Stimulated activated memory B cell treated with anti-CD40 and anti-IgM and Interleukin-4, amounts not matched to agents 10 μg/mL and 1 μg/mL and 100 μg/mL, for 72 hours (primary cell): ENCODE measurements around the gene SESN2.
A peak's percentile ranks its signal among the peaks of the same experiment; 100 is the strongest.

Experiments
- ATAC-seq: fragments of 150-1000 bp; cut with Tn5 transposase; 2 replicates; pipeline ENCODE4 v1.10.0; 2021
- H3K27ac Mint-ChIP-seq: one replicate; pipeline ENCODE4 v1.8.0; 2022; ENCODE audit warnings: mild to moderate bottlenecking, mixed read lengths
- H3K27me3 Mint-ChIP-seq: one replicate; pipeline ENCODE4 v1.8.0; 2022; ENCODE audit warnings: mixed read lengths
- H3K36me3 Mint-ChIP-seq: one replicate; pipeline ENCODE4 v1.8.0; 2022; ENCODE audit warnings: mixed read lengths
- H3K4me1 Mint-ChIP-seq: one replicate; pipeline ENCODE4 v1.8.0; 2022; ENCODE audit warnings: mixed read lengths
- H3K4me3 Mint-ChIP-seq: one replicate; pipeline ENCODE4 v1.8.0; 2022; ENCODE audit warnings: mild to moderate bottlenecking, moderate library complexity, mixed read lengths
- H3K9me3 Mint-ChIP-seq: one replicate; pipeline ENCODE4 v1.8.0; 2022; ENCODE audit warnings: mixed read lengths

Gene SESN2

GRCh38 chr1:28259252-28259933, at the start of gene SESN2:
TSS of gene SESN2 (plus strand) at chr1:28259518. CDS start at chr1:28259848, 330 bp downstream.
- Mint-ChIP-seq H3K4me1 (peaks cover 20% of the 10 kb centered on the region), H3K9me3 (no peaks in the 10 kb centered on the region), H3K36me3 (no peaks in the 10 kb centered on the region), H3K27ac (peak within 1 kb of the TSS; percentile 55), H3K4me3 (peak within 1 kb of the TSS; percentile 89), H3K27me3 (peaks cover 9% of the 10 kb centered on the region)
- ATAC-seq, result peak; percentile 99

GRCh38 chr1:28209700-28210099, 49.6 kb upstream of the SESN2 start:
- H3K4me1 Mint-ChIP-seq, result peaks cover 6% of the 10 kb centered on the region
- ATAC-seq, result no peak
- no peaks in the 10 kb centered on the region for H3K27me3 Mint-ChIP-seq
- H3K27ac Mint-ChIP-seq, result no peak overlapping the region
- H3K9me3 Mint-ChIP-seq, result no peaks in the 10 kb centered on the region
- H3K36me3 Mint-ChIP-seq, result peaks cover 30% of the 10 kb centered on the region
- no peak overlapping the region for H3K4me3 Mint-ChIP-seq

GRCh38 chr1:28213315-28213714, 46.0 kb upstream of the SESN2 start:
- no peaks in the 10 kb centered on the region for H3K27me3 Mint-ChIP-seq
- H3K4me1 Mint-ChIP-seq, result peaks cover 6% of the 10 kb centered on the region
- H3K4me3 Mint-ChIP-seq, result no peak overlapping the region
- peaks cover 24% of the 10 kb centered on the region for H3K36me3 Mint-ChIP-seq
- H3K9me3 Mint-ChIP-seq, result no peaks in the 10 kb centered on the region
- no peak for ATAC-seq
- no peak overlapping the region for H3K27ac Mint-ChIP-seq

GRCh38 chr1:28229089-28229488, 30.2 kb upstream of the SESN2 start:
- H3K9me3 Mint-ChIP-seq, result no peaks in the 10 kb centered on the region
- peaks cover 24% of the 10 kb centered on the region for H3K36me3 Mint-ChIP-seq
- H3K4me3 Mint-ChIP-seq, result no peak overlapping the region
- H3K27ac Mint-ChIP-seq, result no peak overlapping the region
- ATAC-seq, result no peak
- no peaks in the 10 kb centered on the region for H3K27me3 Mint-ChIP-seq
- H3K4me1 Mint-ChIP-seq, result peaks cover 31% of the 10 kb centered on the region

GRCh38 chr1:28229996-28230395, 29.3 kb upstream of the SESN2 start:
- Mint-ChIP-seq H3K4me1 (peaks cover 33% of the 10 kb centered on the region), H3K36me3 (peaks cover 18% of the 10 kb centered on the region), H3K4me3 (no peak overlapping the region), H3K27me3 (no peaks in the 10 kb centered on the region), H3K27ac (no peak overlapping the region), H3K9me3 (no peaks in the 10 kb centered on the region)
- ATAC-seq, result no peak

- Mint-ChIP-seq H3K36me3 (peaks cover 11% of the 10 kb centered on the region), H3K27ac (peak within 1 kb of the TSS; percentile 95), H3K27me3 (no peaks in the 10 kb centered on the region), H3K4me3 (peak within 1 kb of the TSS; percentile 96), H3K4me1 (peaks cover 33% of the 10 kb centered on the region), H3K9me3 (no peaks in the 10 kb centered on the region)
- peak; percentile 81 for ATAC-seq
Measured at GRCh38 chr1:28232558-28233263, 26.6 kb upstream of the SESN2 start, which contains the start of gene DNAJC8. TSS of gene DNAJC8 (minus strand) at chr1:28233029. CDS start at chr1:28232998, 31 bp downstream.

- peak overlapping the region; percentile 95 for H3K27ac Mint-ChIP-seq
- H3K4me1 Mint-ChIP-seq, result peaks cover 33% of the 10 kb centered on the region
- H3K4me3 Mint-ChIP-seq, result peak overlapping the region; percentile 39
- no peaks in the 10 kb centered on the region for H3K9me3 Mint-ChIP-seq
- no peaks in the 10 kb centered on the region for H3K27me3 Mint-ChIP-seq
- ATAC-seq, result no peak
- H3K36me3 Mint-ChIP-seq, result peaks cover 9% of the 10 kb centered on the region
Measured at GRCh38 chr1:28233264-28233606, 26.1 kb upstream of the SESN2 start.

GRCh38 chr1:28235755-28236655, 23.3 kb upstream of the SESN2 start, which contains the start of gene ATP5IF1:
TSS of gene ATP5IF1 (plus strand) at chr1:28236124. CDS start at chr1:28236184, 60 bp downstream.
- H3K27me3 Mint-ChIP-seq, result no peaks in the 10 kb centered on the region
- H3K4me1 Mint-ChIP-seq, result peaks cover 26% of the 10 kb centered on the region
- H3K4me3 Mint-ChIP-seq, result no peak within 1 kb of the TSS
- peaks cover 5% of the 10 kb centered on the region for H3K36me3 Mint-ChIP-seq
- H3K9me3 Mint-ChIP-seq, result no peaks in the 10 kb centered on the region
- no peak within 1 kb of the TSS for H3K27ac Mint-ChIP-seq
- peak; percentile 97 for ATAC-seq

GRCh38 chr1:28236656-28237322, 22.5 kb upstream of the SESN2 start:
- H3K4me3 Mint-ChIP-seq, result no peak overlapping the region
- no peak for ATAC-seq
- H3K27me3 Mint-ChIP-seq, result no peaks in the 10 kb centered on the region
- no peaks in the 10 kb centered on the region for H3K9me3 Mint-ChIP-seq
- no peak overlapping the region for H3K27ac Mint-ChIP-seq
- peaks cover 5% of the 10 kb centered on the region for H3K36me3 Mint-ChIP-seq
- H3K4me1 Mint-ChIP-seq, result peaks cover 21% of the 10 kb centered on the region

- H3K9me3 Mint-ChIP-seq, result no peaks in the 10 kb centered on the region
- H3K36me3 Mint-ChIP-seq, result no peaks in the 10 kb centered on the region
- no peak overlapping the region for H3K27ac Mint-ChIP-seq
- H3K4me1 Mint-ChIP-seq, result peaks cover 15% of the 10 kb centered on the region
- H3K4me3 Mint-ChIP-seq, result no peak overlapping the region
- no peaks in the 10 kb centered on the region for H3K27me3 Mint-ChIP-seq
- no peak for ATAC-seq
Measured at GRCh38 chr1:28239004-28239403, 20.3 kb upstream of the SESN2 start.

- ATAC-seq, result no peak
- Mint-ChIP-seq H3K27ac (no peak overlapping the region), H3K4me1 (peaks cover 22% of the 10 kb centered on the region), H3K9me3 (no peaks in the 10 kb centered on the region), H3K27me3 (no peaks in the 10 kb centered on the region), H3K4me3 (no peak overlapping the region), H3K36me3 (no peaks in the 10 kb centered on the region)
Measured at GRCh38 chr1:28240024-28240423, 19.3 kb upstream of the SESN2 start.

- ATAC-seq, result no peak
- H3K9me3 Mint-ChIP-seq, result no peaks in the 10 kb centered on the region
- no peak overlapping the region for H3K4me3 Mint-ChIP-seq
- H3K36me3 Mint-ChIP-seq, result no peaks in the 10 kb centered on the region
- H3K27ac Mint-ChIP-seq, result no peak overlapping the region
- peaks cover 33% of the 10 kb centered on the region for H3K4me1 Mint-ChIP-seq
- H3K27me3 Mint-ChIP-seq, result no peaks in the 10 kb centered on the region
Measured at GRCh38 chr1:28241638-28242241, 17.6 kb upstream of the SESN2 start.

- Mint-ChIP-seq H3K27ac (peak overlapping the region; percentile 85), H3K9me3 (no peaks in the 10 kb centered on the region), H3K27me3 (no peaks in the 10 kb centered on the region), H3K36me3 (no peaks in the 10 kb centered on the region), H3K4me1 (peaks cover 51% of the 10 kb centered on the region), H3K4me3 (no peak overlapping the region)
- no peak for ATAC-seq
Measured at GRCh38 chr1:28243685-28244311, 15.5 kb upstream of the SESN2 start.
